ENCODE data around the gene FLT1. TPM values are rescaled to one million over a fixed set of nuclear protein-coding genes. Genes with fewer than 3 reads are reported as not detected.

FLT1 gene
- total RNA-seq, 2 experiments from 2014 or later, result 1.6 to 2.5 TPM

DNA sequence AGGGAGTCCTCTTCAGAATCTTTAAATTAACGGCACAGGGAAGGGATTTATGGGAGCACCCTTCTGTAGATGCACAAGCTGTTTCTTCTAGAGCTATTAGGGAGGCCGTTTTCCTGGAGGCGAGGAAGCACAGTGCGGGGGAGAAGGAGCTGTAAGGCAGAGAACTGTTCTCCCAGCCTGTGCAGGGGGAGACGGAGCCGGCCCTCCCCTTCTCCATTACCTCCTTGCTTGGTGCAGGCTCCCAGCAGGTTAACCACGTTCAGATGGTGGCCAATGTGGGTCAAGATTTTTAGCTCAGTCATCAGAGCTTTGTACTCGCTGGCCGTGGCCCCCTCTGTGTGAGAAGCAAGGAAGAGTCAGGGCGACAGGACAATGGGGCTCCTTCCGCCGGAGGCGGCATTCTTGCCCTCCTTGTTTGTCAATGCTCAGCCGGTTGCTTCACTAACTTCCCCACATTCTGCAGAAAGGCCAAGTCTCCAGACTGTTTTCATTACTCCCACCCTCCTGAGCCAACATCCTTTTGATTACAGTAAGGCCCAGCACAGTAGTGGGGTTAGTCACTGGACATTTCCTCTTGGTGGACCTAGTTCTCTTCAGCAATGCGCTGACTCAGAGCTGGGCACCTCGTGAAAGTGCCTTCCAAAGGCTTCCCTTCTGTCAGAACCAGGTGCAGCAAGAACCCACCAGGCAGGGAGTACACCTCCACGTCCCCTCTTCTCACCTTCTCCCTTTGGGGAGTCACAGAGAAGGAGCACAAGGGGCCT, 165.4 kb downstream of the FLT1 start:
- TF ChIP-seq EZH2phosphoT487 (IDR thresholded peaks at IDR 0.05; ENCODE audit: borderline replicate concordance, low read depth, low read length), result no peak
- TF ChIP-seq, protein P1, sequence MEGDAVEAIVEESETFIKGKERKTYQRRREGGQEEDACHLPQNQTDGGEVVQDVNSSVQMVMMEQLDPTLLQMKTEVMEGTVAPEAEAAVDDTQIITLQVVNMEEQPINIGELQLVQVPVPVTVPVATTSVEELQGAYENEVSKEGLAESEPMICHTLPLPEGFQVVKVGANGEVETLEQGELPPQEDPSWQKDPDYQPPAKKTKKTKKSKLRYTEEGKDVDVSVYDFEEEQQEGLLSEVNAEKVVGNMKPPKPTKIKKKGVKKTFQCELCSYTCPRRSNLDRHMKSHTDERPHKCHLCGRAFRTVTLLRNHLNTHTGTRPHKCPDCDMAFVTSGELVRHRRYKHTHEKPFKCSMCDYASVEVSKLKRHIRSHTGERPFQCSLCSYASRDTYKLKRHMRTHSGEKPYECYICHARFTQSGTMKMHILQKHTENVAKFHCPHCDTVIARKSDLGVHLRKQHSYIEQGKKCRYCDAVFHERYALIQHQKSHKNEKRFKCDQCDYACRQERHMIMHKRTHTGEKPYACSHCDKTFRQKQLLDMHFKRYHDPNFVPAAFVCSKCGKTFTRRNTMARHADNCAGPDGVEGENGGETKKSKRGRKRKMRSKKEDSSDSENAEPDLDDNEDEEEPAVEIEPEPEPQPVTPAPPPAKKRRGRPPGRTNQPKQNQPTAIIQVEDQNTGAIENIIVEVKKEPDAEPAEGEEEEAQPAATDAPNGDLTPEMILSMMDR (conservative IDR thresholded peaks at IDR 0.05; ENCODE audit: low read length), result no peak
- Histone ChIP-seq H3K4me3 (ENCODE audit: low read depth, low read length, poor library complexity, severe bottlenecking) (no peak overlapping the region), H3K9me3 (ENCODE audit: low read length) (no peaks in the 10 kb centered on the region), H3K4me1 (ENCODE audit: insufficient read depth, low read length, poor library complexity, severe bottlenecking) (no peaks in the 10 kb centered on the region), H3K36me3 (ENCODE audit: insufficient read depth, low read length) (no peaks in the 10 kb centered on the region), H3K79me2 (ENCODE audit: insufficient read depth, low read depth, low read length) (no peaks in the 10 kb centered on the region), H4K20me1 (ENCODE audit: insufficient read depth, low read length) (no peaks in the 10 kb centered on the region), H3K9me2 (ENCODE audit: insufficient read depth, low read length) (no peaks in the 10 kb centered on the region), H3K4me2 (ENCODE audit: low read length) (no peak overlapping the region), H3K27ac (ENCODE audit: low read depth, low read length, poor library complexity, severe bottlenecking) (no peak overlapping the region), H2AFZ (ENCODE audit: low read length) (no peak overlapping the region)
- ChIA-PET CTCF (ENCODE audit: unreplicated experiment) (no interaction called here), POLR2A (interaction anchor here (1.6 kb wide), 1 partner anchor 12 kb away, joined by 4 read pairs; no protein-coding TSS in a partner anchor)
- DNase-seq (ENCODE audit: low spot score), result no peak
- intact Hi-C loops (cut with micrococcal nuclease; ENCODE audit: unreplicated experiment), result loop anchor here (10.0 kb wide), 1 partner anchor 195 kb away; no protein-coding TSS in a partner anchor
- BruUV-seq (replicated peaks), result no TSS peak

DNA sequence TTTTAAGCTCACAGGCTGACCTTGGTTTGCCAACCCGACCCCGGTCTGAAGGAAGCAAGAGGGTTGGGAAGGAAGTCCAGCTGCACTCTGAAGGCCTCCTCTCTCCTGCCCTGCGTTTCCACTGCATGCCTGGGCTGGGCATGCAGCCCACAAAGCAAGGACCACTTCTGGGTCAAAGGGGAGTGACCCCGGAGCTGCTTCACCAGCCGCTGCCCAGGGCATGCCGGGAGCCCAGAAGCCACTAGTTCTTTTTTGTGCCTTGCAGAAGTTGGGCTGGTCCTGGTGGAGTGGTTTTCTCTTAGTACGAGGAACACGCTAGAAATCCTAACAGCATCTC, 166.7 kb downstream of the FLT1 start:
- POLR2A ChIA-PET, result interaction anchor here (0.5 to 1.6 kb wide), 3 partner anchors 13 to 310 kb away, joined by 3 to 4 read pairs (median 3); no protein-coding TSS in a partner anchor
- intact Hi-C loops (cut with micrococcal nuclease; ENCODE audit: unreplicated experiment), result loop anchor here (10.0 kb wide), 1 partner anchor 197 kb away; no protein-coding TSS in a partner anchor
- H2AFZ ChIP-seq (ENCODE audit: low read length), result no peak overlapping the region
- no peaks in the 10 kb centered on the region for H3K4me1 ChIP-seq (ENCODE audit: insufficient read depth, low read length, poor library complexity, severe bottlenecking)
- no peaks in the 10 kb centered on the region for H3K9me3 ChIP-seq (ENCODE audit: low read length)
- DNase-seq (ENCODE audit: low spot score), result no peak
- no peak overlapping the region for H3K4me2 ChIP-seq (ENCODE audit: low read length)
- H3K36me3 ChIP-seq (ENCODE audit: insufficient read depth, low read length), result no peaks in the 10 kb centered on the region
- no peak for TF ChIP-seq EZH2phosphoT487 (IDR thresholded peaks at IDR 0.05; ENCODE audit: borderline replicate concordance, low read depth, low read length)
- TF ChIP-seq, protein P1 (conservative IDR thresholded peaks at IDR 0.05; ENCODE audit: low read length), result no peak
- no peaks in the 10 kb centered on the region for H4K20me1 ChIP-seq (ENCODE audit: insufficient read depth, low read length)
- CTCF ChIA-PET (ENCODE audit: unreplicated experiment), result no interaction called here
- no TSS peak for BruUV-seq (replicated peaks)
- H3K4me3 ChIP-seq (ENCODE audit: low read depth, low read length, poor library complexity, severe bottlenecking), result no peak overlapping the region
- H3K27ac ChIP-seq (ENCODE audit: low read depth, low read length, poor library complexity, severe bottlenecking), result no peak overlapping the region
- H3K9me2 ChIP-seq (ENCODE audit: insufficient read depth, low read length), result no peaks in the 10 kb centered on the region
- no peaks in the 10 kb centered on the region for H3K79me2 ChIP-seq (ENCODE audit: insufficient read depth, low read depth, low read length)

Data from OCI-LY7 (cell line).